Cardiac muscle cell (in vitro differentiated cells and primary cell): Measurements from ENCODE around the gene ARHGAP23. TPM values are rescaled to one million over a fixed set of nuclear protein-coding genes. Genes with fewer than 3 reads are reported as not detected.
A peak's percentile ranks its signal among the peaks of the same experiment; 100 is the strongest.

Experiments
- DNase-seq, 2 donors: peaks; one replicate each; pipeline versions ENCODE4 v3.0.0 to v3.0.0-alpha.2; 2010 to 2017; ENCODE audit warnings: low read depth in 1 of 2, low spot score in 1 of 2
- H3K27ac ChIP-seq: fragments of 200-600 bp; sonication (generic); 2 replicates; pipeline ENCODE4 v1.5.1; 2016
- H3K27me3 ChIP-seq: fragments of 200-600 bp; sonication (generic); 2 replicates; pipeline ENCODE4 v1.6.0; 2016; ENCODE audit warnings: control low read depth
- H3K36me3 ChIP-seq: fragments of 200-600 bp; sonication (generic); 2 replicates; pipeline ENCODE4 v1.5.1; 2016; ENCODE audit warnings: control low read depth
- H3K4me1 ChIP-seq: fragments of 200-600 bp; sonication (generic); 2 replicates; pipeline ENCODE4 v1.8.1; 2017; ENCODE audit warnings: low read depth, mild to moderate bottlenecking, mixed run types
- H3K4me3 ChIP-seq: fragments of 200-600 bp; sonication (generic); 2 replicates; pipeline ENCODE4 v1.5.1; 2016; ENCODE audit warnings: mild to moderate bottlenecking
- H3K9me3 ChIP-seq: fragments of 200-600 bp; sonication (generic); 2 replicates; pipeline ENCODE4 v1.5.1; 2017; ENCODE audit warnings: low read depth, mild to moderate bottlenecking, control low read depth
- polyA plus RNA-seq: library from polyadenylated mRNA; unstranded; fragments of >200 nt; fragmentation: Nextera tagmentation; extraction: Ambion mirVana; gene quantifications from 2 replicates; pipeline ENCODE4 v1.2.1, GENCODE V29; 2016
- total RNA-seq: library from RNA; depleted of rRNA; stranded (reverse); fragments of >200 nt; gene quantifications from 2 replicates; pipeline ENCODE4 v1.2.3, GENCODE V29; 2016
- TF ChIP-seq, protein P1 (sequence below): IDR thresholded peaks from 2 replicates; pipeline ENCODE4 v1.5.1; 2012; ENCODE audit warnings: low read depth, mild to moderate bottlenecking, low read length

The ARHGAP23 gene
- total and polyA plus RNA-seq, 2 experiments from 2014 or later: 7.6 to 13.2 TPM

DNA sequence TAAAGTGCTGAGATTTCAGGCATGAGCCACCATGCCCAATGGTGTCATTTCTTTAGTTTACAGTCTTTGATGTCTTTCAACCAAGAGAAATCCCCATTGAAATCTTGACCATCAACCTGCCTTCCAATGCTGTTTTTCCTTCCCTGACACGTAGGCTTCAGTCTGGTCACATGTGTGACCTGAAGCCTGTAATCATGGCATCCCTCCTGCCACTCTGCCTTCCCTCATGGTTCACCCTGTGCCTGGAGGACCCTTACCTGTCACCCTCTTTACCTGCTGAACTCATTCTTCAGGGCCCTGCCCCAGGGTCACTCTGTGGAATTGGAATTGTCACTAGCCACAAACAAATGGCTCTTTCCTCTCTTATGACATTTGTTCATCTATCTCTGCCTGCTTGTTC is 18.1 kb upstream of the ARHGAP23 start:
- H3K27me3 ChIP-seq: no peaks in the 10 kb centered on the region
- TF ChIP-seq, protein P1, sequence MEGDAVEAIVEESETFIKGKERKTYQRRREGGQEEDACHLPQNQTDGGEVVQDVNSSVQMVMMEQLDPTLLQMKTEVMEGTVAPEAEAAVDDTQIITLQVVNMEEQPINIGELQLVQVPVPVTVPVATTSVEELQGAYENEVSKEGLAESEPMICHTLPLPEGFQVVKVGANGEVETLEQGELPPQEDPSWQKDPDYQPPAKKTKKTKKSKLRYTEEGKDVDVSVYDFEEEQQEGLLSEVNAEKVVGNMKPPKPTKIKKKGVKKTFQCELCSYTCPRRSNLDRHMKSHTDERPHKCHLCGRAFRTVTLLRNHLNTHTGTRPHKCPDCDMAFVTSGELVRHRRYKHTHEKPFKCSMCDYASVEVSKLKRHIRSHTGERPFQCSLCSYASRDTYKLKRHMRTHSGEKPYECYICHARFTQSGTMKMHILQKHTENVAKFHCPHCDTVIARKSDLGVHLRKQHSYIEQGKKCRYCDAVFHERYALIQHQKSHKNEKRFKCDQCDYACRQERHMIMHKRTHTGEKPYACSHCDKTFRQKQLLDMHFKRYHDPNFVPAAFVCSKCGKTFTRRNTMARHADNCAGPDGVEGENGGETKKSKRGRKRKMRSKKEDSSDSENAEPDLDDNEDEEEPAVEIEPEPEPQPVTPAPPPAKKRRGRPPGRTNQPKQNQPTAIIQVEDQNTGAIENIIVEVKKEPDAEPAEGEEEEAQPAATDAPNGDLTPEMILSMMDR: no peak
- no peak overlapping the region for H3K27ac ChIP-seq
- no peak overlapping the region for H3K4me3 ChIP-seq
- H3K4me1 ChIP-seq: peaks cover 4% of the 10 kb centered on the region
- no peaks in the 10 kb centered on the region for H3K36me3 ChIP-seq
- H3K9me3 ChIP-seq: no peaks in the 10 kb centered on the region
- DNase-seq: no peak

DNA sequence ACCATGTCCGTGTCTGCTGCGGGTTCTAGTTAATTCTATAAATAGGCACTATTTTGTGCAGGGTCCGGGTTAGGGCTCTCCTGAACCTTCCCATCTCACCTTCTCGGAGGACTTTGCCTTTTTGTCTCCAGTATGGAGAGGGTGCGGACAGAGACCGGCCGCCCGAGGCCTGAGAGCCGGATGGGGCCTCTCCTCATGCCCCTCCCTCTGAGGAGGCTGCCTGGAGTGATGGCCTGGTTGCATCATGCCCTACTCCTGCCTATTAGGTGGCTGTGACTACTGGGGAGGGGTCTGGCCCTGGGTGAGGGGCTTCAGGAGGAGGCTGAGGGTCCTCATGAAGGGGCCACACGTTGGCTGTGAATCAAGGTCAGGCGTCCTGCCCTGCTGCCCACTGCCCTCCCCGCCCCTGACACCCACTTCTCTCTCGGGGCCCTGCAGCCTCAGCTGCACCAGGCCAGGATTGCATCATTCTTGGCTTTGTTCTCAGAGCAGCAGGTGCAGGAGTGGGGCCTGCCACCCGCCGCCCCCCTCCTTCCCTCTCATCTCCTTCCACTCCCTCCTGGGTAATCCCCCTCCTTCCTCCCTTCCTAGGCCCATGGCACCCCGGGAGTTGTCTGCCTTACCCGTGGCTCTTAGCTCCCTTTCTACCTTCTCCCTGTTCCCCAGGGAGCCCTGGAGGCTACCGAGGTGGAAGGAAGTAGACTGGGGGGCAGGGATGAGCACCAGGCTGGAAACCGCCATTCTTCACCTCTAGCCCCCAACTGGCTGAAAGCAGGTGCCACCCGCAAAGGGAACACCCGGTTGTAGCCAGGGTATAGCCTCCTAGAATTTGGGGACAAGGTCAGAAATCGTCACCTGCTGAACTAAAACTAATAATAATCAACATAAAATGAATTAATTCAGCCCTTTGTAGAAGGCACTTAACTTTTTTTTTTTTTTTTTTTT is 12.7 kb upstream of the ARHGAP23 start:
- Histone ChIP-seq H3K27me3 (peaks cover 28% of the 10 kb centered on the region), H3K4me3 (no peak overlapping the region), H3K36me3 (no peaks in the 10 kb centered on the region), H3K9me3 (no peaks in the 10 kb centered on the region), H3K4me1 (peaks cover 11% of the 10 kb centered on the region), H3K27ac (no peak overlapping the region)
- DNase-seq: peak in 1 of 2 donors; percentile 75
- TF ChIP-seq, protein P1: no peak

DNA sequence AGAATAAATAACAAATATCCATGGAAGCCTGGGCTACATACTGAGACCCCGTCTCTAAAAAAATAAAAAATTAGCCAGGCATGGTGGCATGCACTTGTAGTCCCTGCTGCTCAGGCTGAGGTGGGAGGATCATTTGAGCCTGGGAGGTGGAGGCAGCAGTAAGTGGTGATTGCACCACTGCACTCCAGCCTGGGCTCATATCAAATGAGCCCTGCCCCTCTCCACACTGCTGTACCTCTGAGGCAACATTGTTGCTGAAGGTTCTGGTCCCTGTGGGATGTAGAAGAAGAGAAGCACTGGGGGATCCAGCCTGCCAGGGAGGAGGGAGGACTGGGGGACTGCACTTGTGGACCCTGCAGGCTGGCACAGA is 11.4 kb upstream of the ARHGAP23 start:
- no peak overlapping the region for H3K27ac ChIP-seq

GRCh38 chr17:38417210-38417951 is 10.9 kb upstream of the ARHGAP23 start:
- peaks cover 24% of the 10 kb centered on the region for H3K4me1 ChIP-seq
- H3K27ac ChIP-seq: no peak overlapping the region
- H3K4me3 ChIP-seq: no peak overlapping the region
- TF ChIP-seq, protein P1: no peak
- peaks cover 28% of the 10 kb centered on the region for H3K27me3 ChIP-seq
- H3K36me3 ChIP-seq: no peaks in the 10 kb centered on the region
- H3K9me3 ChIP-seq: no peaks in the 10 kb centered on the region
- DNase-seq: no peak

More for the DNA sequence above, 11.4 kb upstream of the ARHGAP23 start:
- no peaks in the 10 kb centered on the region for H3K36me3 ChIP-seq
- TF ChIP-seq, protein P1: no peak
- H3K9me3 ChIP-seq: no peaks in the 10 kb centered on the region
- no peak overlapping the region for H3K4me3 ChIP-seq
- peaks cover 28% of the 10 kb centered on the region for H3K27me3 ChIP-seq
- peak in 1 of 2 donors; percentile 37 for DNase-seq
- peaks cover 22% of the 10 kb centered on the region for H3K4me1 ChIP-seq

DNA sequence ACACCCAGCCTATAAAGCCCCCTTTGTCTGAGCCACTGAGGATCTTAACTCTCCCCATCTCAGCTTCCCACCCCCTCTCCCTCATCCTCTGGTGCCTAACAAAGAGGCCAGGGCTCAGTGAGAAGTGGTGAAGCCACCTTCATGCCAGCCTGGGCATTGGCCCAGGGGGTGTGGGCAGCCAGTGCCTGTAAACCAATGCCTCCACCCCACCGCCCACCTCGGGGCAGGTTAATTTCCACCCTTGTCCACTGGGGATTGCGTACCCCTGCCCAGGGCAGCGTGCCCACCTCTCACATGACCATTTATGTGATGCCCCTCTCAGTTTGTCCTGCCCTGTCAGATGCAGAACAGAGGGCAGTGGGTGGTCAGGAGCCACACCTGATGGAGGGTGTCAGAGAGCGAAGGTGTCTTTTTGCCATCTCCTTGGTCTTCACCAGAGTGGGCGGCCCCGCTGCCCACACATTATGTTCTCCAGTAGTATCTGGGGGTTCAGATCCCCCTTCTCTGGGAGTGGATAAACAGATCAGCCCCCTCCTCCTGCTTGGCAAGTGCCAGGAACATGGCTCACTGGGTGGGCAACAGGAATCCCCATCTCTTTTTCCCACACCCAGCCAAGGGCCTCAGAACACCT is 10.1 kb upstream of the ARHGAP23 start:
- peaks cover 28% of the 10 kb centered on the region for H3K27me3 ChIP-seq
- no peak overlapping the region for H3K27ac ChIP-seq
- no peaks in the 10 kb centered on the region for H3K36me3 ChIP-seq
- no peak for DNase-seq
- no peak overlapping the region for H3K4me3 ChIP-seq
- TF ChIP-seq, protein P1: no peak
- no peaks in the 10 kb centered on the region for H3K9me3 ChIP-seq
- H3K4me1 ChIP-seq: peaks cover 24% of the 10 kb centered on the region
